PC-3 (cell line): ENCODE measurements around the gene AMER2. TPM values are rescaled to one million over a fixed set of nuclear protein-coding genes. Genes with fewer than 3 reads are reported as not detected.

Experiments
- ATAC-seq: fragments of 200-7000 bp; cut with Tn5 transposase; 2 replicates; pipeline ENCODE4 v1.9.1; 2020; ENCODE audit warnings: mild to moderate bottlenecking, moderate library complexity
- BruUV-seq: library from RNA; stranded (reverse); fragments of 400-500 nt; replicated peaks from 2 replicates; lab custom pipeline; 2021; lab: Mats Ljungman, UMichigan
- CTCF ChIA-PET: fragments of 300-600 bp; sonication (Branson Sonifier 250); formaldehyde crosslinking; loops from one replicate; lab custom pipeline; 2022; ENCODE audit warnings: antibody characterized with exemption; lab: Charles Lee
- POLR2A ChIA-PET: fragments of 300-600 bp; sonication (Branson Sonifier 250); formaldehyde crosslinking; loops from one replicate; lab custom pipeline; 2022; ENCODE audit warnings: antibody characterized with exemption; ENCODE audit not compliant: unreplicated experiment; lab: Charles Lee
- DNase-seq: peaks from one replicate; pipeline ENCODE4 v3.0.0-alpha.2; 2015
- H2AFZ ChIP-seq: fragments of 300-600 bp; sonication (generic); 2 replicates; pipeline ENCODE4 v1.6.0; 2016; ENCODE audit warnings: antibody characterized with exemption, low read length
- H3F3A ChIP-seq: fragments of 300-600 bp; sonication (generic); one replicate; pipeline ENCODE4 v1.6.0; 2017; ENCODE audit warnings: antibody characterized with exemption, low read length, control low read depth, mild to moderate bottlenecking; ENCODE audit not compliant: unreplicated experiment
- H3K27ac ChIP-seq: fragments of 300-600 bp; sonication (generic); 2 replicates; pipeline ENCODE4 v1.5.1; 2016; ENCODE audit warnings: mild to moderate bottlenecking, low read length
- H3K27me3 ChIP-seq: fragments of 300-600 bp; sonication (generic); 2 replicates; pipeline ENCODE4 v1.6.1; 2016; ENCODE audit warnings: low read length, mixed read lengths
- H3K36me3 ChIP-seq: fragments of 300-600 bp; sonication (generic); 2 replicates; pipeline ENCODE4 v1.6.1; 2016; ENCODE audit warnings: low read depth, mixed run types, low read length, mixed read lengths
- H3K4me1 ChIP-seq: fragments of 300-600 bp; sonication (generic); 2 replicates; pipeline ENCODE4 v1.5.1; 2016; ENCODE audit warnings: low read length; ENCODE audit not compliant: insufficient read depth
- H3K4me2 ChIP-seq: fragments of 300-600 bp; sonication (generic); 2 replicates; pipeline ENCODE4 v1.6.0; 2016; ENCODE audit warnings: low read length
- H3K4me3 ChIP-seq: fragments of 300-600 bp; sonication (generic); 2 replicates; pipeline ENCODE4 v1.5.1; 2016; ENCODE audit warnings: mild to moderate bottlenecking, low read length, mixed read lengths
- H3K79me2 ChIP-seq: fragments of 300-600 bp; sonication (generic); 2 replicates; pipeline ENCODE4 v1.6.1; 2017; ENCODE audit warnings: low read length, mixed read lengths
- H3K9ac ChIP-seq: fragments of 300-600 bp; sonication (generic); 2 replicates; pipeline ENCODE4 v1.6.0; 2016; ENCODE audit warnings: mild to moderate bottlenecking, low read length
- H3K9me2 ChIP-seq: fragments of 300-600 bp; sonication (generic); replicated peaks from 2 replicates; pipeline ENCODE4 v1.6.1; 2016; ENCODE audit warnings: mixed run types, low read length, mixed read lengths
- H3K9me3 ChIP-seq: fragments of 300-600 bp; sonication (generic); 2 replicates; pipeline ENCODE4 v1.6.1; 2016; ENCODE audit warnings: low read length, mixed read lengths
- H4K20me1 ChIP-seq: fragments of 300-600 bp; sonication (generic); 2 replicates; pipeline ENCODE4 v1.6.1; 2016; ENCODE audit warnings: low read length, mixed read lengths
- EZH2 ChIP-seq: fragments of 300-600 bp; sonication (generic); IDR thresholded peaks from one replicate; pipeline ENCODE4 v1.6.1; 2017; ENCODE audit warnings: antibody characterized with exemption, mild to moderate bottlenecking, low read length; ENCODE audit not compliant: unreplicated experiment
- EZH2phosphoT487 ChIP-seq: fragments of 300-600 bp; sonication (generic); IDR thresholded peaks from 2 replicates; pipeline ENCODE4 v1.6.1; 2018; ENCODE audit warnings: mild to moderate bottlenecking, antibody characterized with exemption, low read length, borderline replicate concordance
- intact Hi-C: fragments of 100-400 bp; cut with micrococcal nuclease; formaldehyde crosslinking; loops from 2 replicates; pipeline ENCODE4 v1.9.0; 2023
- total RNA-seq: library from RNA; depleted of rRNA; stranded (reverse); fragments of >200 nt; gene quantifications from 2 replicates; pipeline ENCODE4 v1.2.3, GENCODE V29; 2014
- TF ChIP-seq, protein P1 (sequence below): fragments of 300-600 bp; sonication (generic); conservative IDR thresholded peaks from 2 replicates; pipeline ENCODE4 v1.5.1; 2017; ENCODE audit warnings: antibody characterized with exemption, low read depth, mild to moderate bottlenecking, low read length

Gene AMER2
- total RNA-seq, 1 experiment from 2014 or later: not detected

DNA sequence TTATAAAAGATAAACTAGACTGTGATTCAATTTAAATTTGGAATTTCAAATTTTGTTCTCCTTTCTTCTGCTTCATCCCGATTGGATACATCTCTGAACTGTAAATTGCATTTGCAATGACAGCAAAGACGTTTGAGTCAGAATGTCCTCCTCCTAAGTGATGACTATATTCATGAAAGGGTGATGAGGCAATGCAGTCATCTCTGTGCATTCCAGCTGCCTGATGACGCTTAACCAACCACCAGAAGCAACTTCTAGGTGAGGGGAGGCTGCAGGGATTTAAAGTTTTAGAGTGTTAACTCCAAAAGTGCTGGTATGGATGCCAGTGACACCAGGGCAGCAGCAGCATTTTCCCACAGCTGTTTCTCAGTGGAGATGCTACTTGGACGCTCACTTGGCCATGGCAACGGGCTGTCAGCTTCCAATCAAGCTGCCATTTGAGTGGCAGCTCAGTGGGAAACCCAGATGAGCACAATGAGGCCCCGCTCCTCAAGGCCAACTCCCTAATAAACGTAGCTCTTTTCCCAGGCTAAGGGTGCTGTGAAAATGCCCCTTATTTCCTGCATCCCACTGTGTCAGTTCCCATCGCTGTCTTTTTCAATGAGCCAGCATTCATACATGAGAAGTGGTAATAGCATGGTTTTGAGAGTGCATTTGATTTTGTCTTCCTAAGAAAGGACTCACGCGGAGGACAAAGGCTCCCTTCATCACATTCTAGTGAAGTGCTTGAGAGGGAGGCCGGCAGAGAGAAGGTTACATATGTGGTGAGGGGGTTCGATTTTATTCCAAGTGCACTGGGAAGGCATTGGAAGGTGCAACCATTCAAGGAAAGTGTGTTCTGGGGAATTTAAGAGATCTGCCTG, 45.2 kb upstream of the AMER2 start:
- intact Hi-C loops: no loop called here
- Histone ChIP-seq H3K79me2 (no peaks in the 10 kb centered on the region), H3K27ac (no peak overlapping the region), H3K36me3 (no peaks in the 10 kb centered on the region), H3K9me2 (no peaks in the 10 kb centered on the region), H4K20me1 (no peaks in the 10 kb centered on the region), H3K27me3 (peaks cover 10% of the 10 kb centered on the region), H2AFZ (no peak overlapping the region), H3K9me3 (no peaks in the 10 kb centered on the region), H3K4me3 (no peak overlapping the region), H3K9ac (no peak overlapping the region), H3K4me1 (peaks cover 17% of the 10 kb centered on the region), H3F3A (no peaks in the 10 kb centered on the region), H3K4me2 (no peak overlapping the region)
- no TSS peak for BruUV-seq
- ChIA-PET POLR2A (no interaction called here), CTCF (no interaction called here)
- DNase-seq (peak; percentile 2), ATAC-seq (no peak)
- TF ChIP-seq EZH2phosphoT487 (no peak), EZH2 (no peak)
- TF ChIP-seq, protein P1, sequence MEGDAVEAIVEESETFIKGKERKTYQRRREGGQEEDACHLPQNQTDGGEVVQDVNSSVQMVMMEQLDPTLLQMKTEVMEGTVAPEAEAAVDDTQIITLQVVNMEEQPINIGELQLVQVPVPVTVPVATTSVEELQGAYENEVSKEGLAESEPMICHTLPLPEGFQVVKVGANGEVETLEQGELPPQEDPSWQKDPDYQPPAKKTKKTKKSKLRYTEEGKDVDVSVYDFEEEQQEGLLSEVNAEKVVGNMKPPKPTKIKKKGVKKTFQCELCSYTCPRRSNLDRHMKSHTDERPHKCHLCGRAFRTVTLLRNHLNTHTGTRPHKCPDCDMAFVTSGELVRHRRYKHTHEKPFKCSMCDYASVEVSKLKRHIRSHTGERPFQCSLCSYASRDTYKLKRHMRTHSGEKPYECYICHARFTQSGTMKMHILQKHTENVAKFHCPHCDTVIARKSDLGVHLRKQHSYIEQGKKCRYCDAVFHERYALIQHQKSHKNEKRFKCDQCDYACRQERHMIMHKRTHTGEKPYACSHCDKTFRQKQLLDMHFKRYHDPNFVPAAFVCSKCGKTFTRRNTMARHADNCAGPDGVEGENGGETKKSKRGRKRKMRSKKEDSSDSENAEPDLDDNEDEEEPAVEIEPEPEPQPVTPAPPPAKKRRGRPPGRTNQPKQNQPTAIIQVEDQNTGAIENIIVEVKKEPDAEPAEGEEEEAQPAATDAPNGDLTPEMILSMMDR: no peak

DNA sequence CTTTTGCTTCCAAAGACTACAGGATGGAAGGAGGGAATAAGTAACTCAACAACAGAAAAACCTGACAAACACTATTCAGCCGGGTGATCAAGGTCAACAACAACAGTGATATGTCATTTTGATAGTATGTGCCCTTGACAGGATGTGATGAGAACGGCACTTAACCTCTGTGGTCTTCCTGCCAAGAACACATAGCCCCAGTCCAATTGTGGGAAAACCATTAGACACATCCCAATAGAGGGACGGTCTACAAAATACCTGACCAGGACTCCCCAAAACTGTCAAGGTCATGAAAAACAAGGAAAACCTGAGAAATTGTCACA, 43.1 kb upstream of the AMER2 start:
- Histone ChIP-seq H4K20me1 (no peaks in the 10 kb centered on the region), H3K9ac (no peak overlapping the region), H3K9me2 (no peaks in the 10 kb centered on the region), H3K27ac (no peak overlapping the region), H3K4me2 (peak overlapping the region; percentile 43), H3K36me3 (no peaks in the 10 kb centered on the region), H3K4me1 (peaks cover 17% of the 10 kb centered on the region), H3K27me3 (peaks cover 2% of the 10 kb centered on the region; the same call in 1 of the 2 replicates), H2AFZ (no peak overlapping the region), H3K9me3 (no peaks in the 10 kb centered on the region), H3F3A (no peaks in the 10 kb centered on the region), H3K4me3 (peak overlapping the region; percentile 4; the same call in 1 of the 2 replicates), H3K79me2 (no peaks in the 10 kb centered on the region)
- POLR2A ChIA-PET: no interaction called here
- BruUV-seq: no TSS peak
- TF ChIP-seq, protein P1: no peak
- TF ChIP-seq EZH2phosphoT487 (no peak), EZH2 (no peak)
- intact Hi-C loops: no loop called here
- CTCF ChIA-PET: no interaction called here
- DNase-seq (no peak), ATAC-seq (no peak)
